Esophagus squamous epithelium (tissue), 4 donors: ENCODE measurements around the gene RNF220.

Source experiments
- CTCF ChIP-seq, 6 experiments: fragments of 450-650 bp in 4 of 6; fragments of 200-600 bp in 2 of 6; sonication (generic) in 2 of 6; IDR thresholded peaks; one replicate each; pipeline ENCODE4 v1.5.1; 2016 to 2019; ENCODE audit warnings: antibody characterized with exemption in 6 of 6, mild to moderate bottlenecking in 4 of 6, moderate library complexity in 4 of 6
- POLR2A ChIP-seq, 4 donors: fragments of 450-650 bp; IDR thresholded peaks; one replicate each; pipeline ENCODE4 v1.6.1; 2017; ENCODE audit warnings: antibody characterized with exemption in 4 of 4, mild to moderate bottlenecking in 4 of 4, moderate library complexity in 3 of 4

- TF ChIP-seq CTCF (IDR thresholded peaks at IDR 0.05) (peak in 1 of 6 experiments; percentile 1), POLR2A (IDR thresholded peaks at IDR 0.05) (peak in 3 of 4 donors; percentile 38 to 61 (median 53))
Measured at GRCh38 chr1:44674113-44675000, 269.3 kb downstream of the RNF220 start, which contains the start of the genes ARMH1 and TMEM53.
